K562 (cell line): ENCODE data around the gene ZNF616. TPM values are rescaled to one million over a fixed set of nuclear protein-coding genes. Genes with fewer than 3 reads are reported as not detected.

ENCODE experiments used
- CHD4 ChIP-seq: fragments of 200-600 bp; sonication (generic); IDR thresholded peaks from 3 replicates; pipeline ENCODE4 v1.6.1; 2012; ENCODE audit warnings: low read depth, mild to moderate bottlenecking, mixed read lengths, low read length, inconsistent platforms; ENCODE audit not compliant: insufficient read depth, insufficient replicate concordance, poor library complexity, severe bottlenecking
- CLOCK ChIP-seq: fragments of 250-450 bp; sonication (Bioruptor Pico); IDR thresholded peaks from 2 replicates; pipeline ENCODE4 v1.4.0; 2020; ENCODE audit warnings: mild to moderate bottlenecking, moderate library complexity, borderline replicate concordance
- HDAC8 ChIP-seq: fragments of 450-650 bp; IDR thresholded peaks from 2 replicates; pipeline ENCODE4 v1.6.1; 2016; ENCODE audit warnings: mild to moderate bottlenecking, missing genetic modification characterization, moderate library complexity, missing compliant biosample characterization
- JUN ChIP-seq, 2 experiments: sonication (generic) in 1 of 2; formaldehyde crosslinking in 1 of 2; IDR thresholded peaks; 2 replicates each; pipeline versions ENCODE4 v1.6.1 to v1.8.0; 2012 to 2022; ENCODE audit warnings: borderline replicate concordance in 2 of 2, mild to moderate bottlenecking in 2 of 2, improper control_type of control experiment in 1 of 2, low read depth in 1 of 2, low read length in 1 of 2, missing genetic modification reagents in 1 of 2
- NCOR1 ChIP-seq: fragments of 450-650 bp; IDR thresholded peaks from 2 replicates; pipeline ENCODE4 v1.6.1; 2016; ENCODE audit warnings: mild to moderate bottlenecking, moderate library complexity
- NFATC3 ChIP-seq: fragments of 450-650 bp; IDR thresholded peaks from 2 replicates; pipeline ENCODE4 v1.6.1; 2017; ENCODE audit warnings: mild to moderate bottlenecking
- RBBP5 ChIP-seq: fragments of 200-600 bp; sonication (generic); IDR thresholded peaks from 2 replicates; pipeline ENCODE4 v1.6.1; 2012; ENCODE audit warnings: borderline replicate concordance, mild to moderate bottlenecking, low read length, control low read depth, inconsistent platforms; ENCODE audit not compliant: insufficient read depth, poor library complexity, severe bottlenecking
- SETDB1 ChIP-seq: IDR thresholded peaks from one replicate; pipeline ENCODE4 v1.6.1; 2012; ENCODE audit warnings: low read length, control low read depth, inconsistent platforms
- SMC3 ChIP-seq: conservative IDR thresholded peaks from 2 replicates; pipeline ENCODE4 v1.6.1; 2011; ENCODE audit warnings: low read depth, low read length, improper control_type of control experiment; ENCODE audit not compliant: insufficient read depth
- STAT6 ChIP-seq: sonication (generic); formaldehyde crosslinking; IDR thresholded peaks from 2 replicates; pipeline ENCODE4 v1.8.1; 2023; ENCODE audit warnings: mild to moderate bottlenecking, missing genetic modification reagents
- ZNF445 ChIP-seq: fragments of 250-450 bp; sonication (Bioruptor Pico); IDR thresholded peaks from 2 replicates; pipeline ENCODE4 v1.4.0; 2020; ENCODE audit warnings: low read depth, mild to moderate bottlenecking, moderate library complexity
- ZNF699 ChIP-seq: fragments of 250-450 bp; sonication (Bioruptor Pico); IDR thresholded peaks from 2 replicates; pipeline ENCODE4 v1.8.0; 2021; ENCODE audit warnings: mild to moderate bottlenecking, moderate library complexity; ENCODE audit not compliant: insufficient replicate concordance
- polyA plus RNA-seq, 8 experiments: library from polyadenylated mRNA; depleted of rRNA in 4 of 8; stranded (reverse) in 5 of 8; unstranded in 3 of 8; fragments of >200 nt; fragmentation: Nextera tagmentation in 2 of 8; fragmentation: Illumina TruSeq in 1 of 8; extraction: Ambion mirVana in 2 of 8; extraction: Trizol in 1 of 8; gene quantifications; 2 replicates each; pipeline versions ENCODE4 v1.2.1 to v1.2.3, GENCODE V29; 2011 to 2014; ENCODE audit warnings: inconsistent platforms in 1 of 8, missing spikeins in 1 of 8
- total RNA-seq, 7 experiments: library from RNA; depleted of rRNA in 6 of 7; stranded (reverse); fragments of >200 nt in 6 of 7; fragmentation: Illumina TruSeq in 2 of 7; extraction: Trizol in 2 of 7; gene quantifications; 2 replicates each; pipeline versions ENCODE4 v1.2.1 to v1.2.3, GENCODE V29; 2011 to 2021; ENCODE audit warnings: low replicate concordance in 1 of 7
- TF ChIP-seq, protein P1 (sequence below): fragments of 250-450 bp; sonication (Bioruptor Pico); IDR thresholded peaks from 2 replicates; pipeline ENCODE4 v1.5.0; 2022; ENCODE audit warnings: mild to moderate bottlenecking
- TF ChIP-seq, protein P2 (sequence below): fragments of 450-650 bp; IDR thresholded peaks from 2 replicates; pipeline ENCODE4 v1.6.1; 2018; ENCODE audit not compliant: partially characterized antibody

Gene ZNF616
- total and polyA plus RNA-seq, 9 of the 15 experiments (the other 6 are each of a cell fraction or from before 2014, with no cell fraction given): 3.4 to 13.0 (median 6.7) TPM

DNA sequence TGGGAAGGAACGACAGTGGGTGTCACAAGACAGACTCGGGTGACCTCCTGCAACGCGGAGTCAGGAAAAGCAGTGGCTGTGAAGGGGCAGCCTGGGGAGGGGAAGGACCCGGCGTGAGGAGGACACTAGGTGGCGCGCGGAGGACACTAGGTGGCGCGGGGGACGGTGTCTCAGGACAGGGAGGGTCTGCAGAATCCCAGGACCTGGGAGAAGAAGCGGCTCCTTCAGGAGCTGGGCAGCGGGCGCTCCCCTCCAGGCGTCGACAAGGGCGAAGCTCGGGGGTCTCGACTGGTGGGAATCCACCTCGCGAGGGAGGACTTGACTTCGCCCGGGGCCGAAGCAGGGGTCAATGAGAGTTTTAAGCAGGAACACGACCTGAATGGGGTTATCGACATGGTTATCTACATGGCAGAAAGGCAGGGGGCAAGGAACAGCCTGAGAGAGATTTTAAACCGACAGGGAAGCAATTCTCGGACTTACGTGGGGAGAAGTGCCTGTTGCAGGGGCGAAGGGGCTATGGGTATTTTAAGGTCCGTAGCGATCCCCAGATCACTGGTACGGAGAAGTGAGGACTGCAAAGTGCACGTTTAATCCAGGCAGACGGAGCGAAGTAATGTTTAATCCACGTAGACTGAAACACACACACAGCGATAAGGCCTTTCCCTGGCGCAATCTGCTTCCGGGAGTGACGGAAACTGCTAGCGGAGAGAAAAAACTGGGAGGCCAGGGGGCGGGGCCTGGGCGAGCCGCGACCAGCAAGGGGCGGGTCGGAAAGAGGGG, at the start of gene ZNF616 (continued):
- TF ChIP-seq, protein P1, sequence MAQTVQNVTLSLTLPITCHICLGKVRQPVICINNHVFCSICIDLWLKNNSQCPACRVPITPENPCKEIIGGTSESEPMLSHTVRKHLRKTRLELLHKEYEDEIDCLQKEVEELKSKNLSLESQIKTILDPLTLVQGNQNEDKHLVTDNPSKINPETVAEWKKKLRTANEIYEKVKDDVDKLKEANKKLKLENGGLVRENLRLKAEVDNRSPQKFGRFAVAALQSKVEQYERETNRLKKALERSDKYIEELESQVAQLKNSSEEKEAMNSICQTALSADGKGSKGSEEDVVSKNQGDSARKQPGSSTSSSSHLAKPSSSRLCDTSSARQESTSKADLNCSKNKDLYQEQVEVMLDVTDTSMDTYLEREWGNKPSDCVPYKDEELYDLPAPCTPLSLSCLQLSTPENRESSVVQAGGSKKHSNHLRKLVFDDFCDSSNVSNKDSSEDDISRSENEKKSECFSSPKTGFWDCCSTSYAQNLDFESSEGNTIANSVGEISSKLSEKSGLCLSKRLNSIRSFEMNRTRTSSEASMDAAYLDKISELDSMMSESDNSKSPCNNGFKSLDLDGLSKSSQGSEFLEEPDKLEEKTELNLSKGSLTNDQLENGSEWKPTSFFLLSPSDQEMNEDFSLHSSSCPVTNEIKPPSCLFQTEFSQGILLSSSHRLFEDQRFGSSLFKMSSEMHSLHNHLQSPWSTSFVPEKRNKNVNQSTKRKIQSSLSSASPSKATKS (CRISPR knock-in tag): no peak
- no peak for TF ChIP-seq STAT6 (CRISPR knock-in tag)
- TF ChIP-seq, protein P2, sequence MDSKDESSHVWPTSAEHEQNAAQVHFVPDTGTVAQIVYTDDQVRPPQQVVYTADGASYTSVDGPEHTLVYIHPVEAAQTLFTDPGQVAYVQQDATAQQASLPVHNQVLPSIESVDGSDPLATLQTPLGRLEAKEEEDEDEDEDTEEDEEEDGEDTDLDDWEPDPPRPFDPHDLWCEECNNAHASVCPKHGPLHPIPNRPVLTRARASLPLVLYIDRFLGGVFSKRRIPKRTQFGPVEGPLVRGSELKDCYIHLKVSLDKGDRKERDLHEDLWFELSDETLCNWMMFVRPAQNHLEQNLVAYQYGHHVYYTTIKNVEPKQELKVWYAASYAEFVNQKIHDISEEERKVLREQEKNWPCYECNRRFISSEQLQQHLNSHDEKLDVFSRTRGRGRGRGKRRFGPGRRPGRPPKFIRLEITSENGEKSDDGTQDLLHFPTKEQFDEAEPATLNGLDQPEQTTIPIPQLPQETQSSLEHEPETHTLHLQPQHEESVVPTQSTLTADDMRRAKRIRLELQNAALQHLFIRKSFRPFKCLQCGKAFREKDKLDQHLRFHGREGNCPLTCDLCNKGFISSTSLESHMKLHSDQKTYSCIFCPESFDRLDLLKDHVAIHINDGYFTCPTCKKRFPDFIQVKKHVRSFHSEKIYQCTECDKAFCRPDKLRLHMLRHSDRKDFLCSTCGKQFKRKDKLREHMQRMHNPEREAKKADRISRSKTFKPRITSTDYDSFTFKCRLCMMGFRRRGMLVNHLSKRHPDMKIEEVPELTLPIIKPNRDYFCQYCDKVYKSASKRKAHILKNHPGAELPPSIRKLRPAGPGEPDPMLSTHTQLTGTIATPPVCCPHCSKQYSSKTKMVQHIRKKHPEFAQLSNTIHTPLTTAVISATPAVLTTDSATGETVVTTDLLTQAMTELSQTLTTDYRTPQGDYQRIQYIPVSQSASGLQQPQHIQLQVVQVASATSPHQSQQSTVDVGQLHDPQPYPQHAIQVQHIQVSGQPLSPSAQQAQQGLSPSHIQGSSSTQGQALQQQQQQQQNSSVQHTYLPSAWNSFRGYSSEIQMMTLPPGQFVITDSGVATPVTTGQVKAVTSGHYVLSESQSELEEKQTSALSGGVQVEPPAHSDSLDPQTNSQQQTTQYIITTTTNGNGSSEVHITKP: no peak
- TF ChIP-seq HDAC8 (tag): no peak
- no peak for TF ChIP-seq NCOR1
- TF ChIP-seq CLOCK (CRISPR knock-in tag): no peak
- peak; percentile 26 for TF ChIP-seq CHD4
- TF ChIP-seq ZNF445 (CRISPR knock-in tag): no peak
- TF ChIP-seq SMC3: peak; percentile 56
- TF ChIP-seq RBBP5: peak; percentile 63
- TF ChIP-seq NFATC3: no peak
- TF ChIP-seq SETDB1: no peak
- TF ChIP-seq JUN (IDR thresholded peaks at IDR 0.05; ENCODE audit: borderline replicate concordance, low read depth, low read length): 0 out of 2 replicates have a peak, but pooled peaks have one; percentile 10
- TF ChIP-seq JUN (CRISPR knock-in tag; IDR thresholded peaks at IDR 0.05; ENCODE audit: borderline replicate concordance): no peak
- no peak for TF ChIP-seq ZNF699
